A549 (cell line): ENCODE results near the gene GALNT12. TPM values are rescaled to one million over a fixed set of nuclear protein-coding genes. Genes with fewer than 3 reads are reported as not detected.

Experiments used
- ATAC-seq, 2 experiments: fragments of 200-7000 bp in 1 of 2; fragments of >200 bp in 1 of 2; cut with Nextera tagmentation in 1 of 2; cut with Tn5 transposase in 1 of 2; 3 replicates each; pipeline versions ENCODE4 v1.8.0 to v1.9.1; 2018 to 2020; ENCODE audit warnings: mild to moderate bottlenecking in 1 of 2, moderate library complexity in 1 of 2
- CTCF ChIA-PET: fragments of 300-600 bp; sonication (Branson Sonifier 250); formaldehyde crosslinking; extraction: SDS; loops from one replicate; lab custom pipeline; 2021; ENCODE audit warnings: antibody characterized with exemption, inconsistent platforms; lab: Yijun Ruan, JAX
- POLR2A ChIA-PET: fragments of 350-600 bp; formaldehyde crosslinking; extraction: SDS; loops from one replicate; lab custom pipeline; 2021; ENCODE audit warnings: antibody characterized with exemption, inconsistent platforms; lab: Yijun Ruan, JAX
- DNase-seq, 2 experiments: peaks; one replicate each; pipeline versions ENCODE4 v3.0.0 to v3.0.0-alpha.2; 2011 to 2016; ENCODE audit warnings: low read depth in 1 of 2, low spot score in 1 of 2
- FAIRE-seq: peaks from 2 replicates; lab custom pipeline; 2011; peaks lifted over from hg19 to GRCh38; lab: Jason Lieb, UNC
- H3K27ac ChIP-seq, 2 experiments: fragments of >200 bp; sonication (Bioruptor Twin); formaldehyde crosslinking; 3 replicates each; pipeline ENCODE4 v1.5.1; 2016 to 2017
- H3K4me1 ChIP-seq: fragments of >200 bp; sonication (Bioruptor Twin); formaldehyde crosslinking; 3 replicates; pipeline ENCODE4 v1.6.1; 2016
- H3K4me2 ChIP-seq: fragments of >200 bp; sonication (Bioruptor Twin); formaldehyde crosslinking; 3 replicates; pipeline ENCODE4 v1.6.1; 2016
- H3K4me3 ChIP-seq: fragments of >200 bp; sonication (Bioruptor Twin); formaldehyde crosslinking; 3 replicates; pipeline ENCODE4 v1.5.1; 2016
- H3K9me3 ChIP-seq: fragments of >200 bp; sonication (Bioruptor Twin); formaldehyde crosslinking; 3 replicates; pipeline ENCODE4 v1.6.1; 2016
- BHLHE40 ChIP-seq: IDR thresholded peaks from 2 replicates; pipeline ENCODE4 v1.6.1; 2012; ENCODE audit warnings: low read depth, low read length, inconsistent platforms
- CEBPB ChIP-seq, 2 experiments: fragments of >200 bp in 1 of 2; sonication (Bioruptor Twin) in 1 of 2; formaldehyde crosslinking in 1 of 2; IDR thresholded peaks; 2 replicates each; pipeline ENCODE4 v1.6.1; 2012 to 2016
- EHF ChIP-seq: fragments of 250-450 bp; sonication (Bioruptor Pico); IDR thresholded peaks from 2 replicates; pipeline ENCODE4 v1.5.0; 2020; ENCODE audit warnings: mild to moderate bottlenecking
- EP300 ChIP-seq, 2 experiments: fragments of >200 bp; sonication (Bioruptor Twin); formaldehyde crosslinking; IDR thresholded peaks; 2 replicates in 1 of 2; 3 replicates in 1 of 2; pipeline ENCODE4 v1.6.1; 2016 to 2017
- HOXA7 ChIP-seq: fragments of 250-450 bp; sonication (Bioruptor Pico); IDR thresholded peaks from 2 replicates; pipeline ENCODE4 v1.5.0; 2020; ENCODE audit warnings: mild to moderate bottlenecking, moderate library complexity
- HOXB13 ChIP-seq: fragments of 250-450 bp; sonication (Bioruptor Pico); IDR thresholded peaks from 2 replicates; pipeline ENCODE4 v1.5.0; 2020; ENCODE audit warnings: low read depth, mild to moderate bottlenecking, moderate library complexity
- JUNB ChIP-seq: fragments of >200 bp; sonication (Bioruptor Twin); formaldehyde crosslinking; IDR thresholded peaks from 2 replicates; pipeline ENCODE4 v1.6.1; 2016
- MAZ ChIP-seq: fragments of 150-350 bp; IDR thresholded peaks from 2 replicates; pipeline ENCODE4 v1.6.1; 2014; ENCODE audit warnings: antibody characterized with exemption, low read depth, low read length, borderline replicate concordance
- MYC ChIP-seq: IDR thresholded peaks from 2 replicates; pipeline ENCODE4 v1.6.1; 2012; ENCODE audit warnings: mild to moderate bottlenecking, inconsistent platforms, low read length, improper control_type of control experiment, borderline replicate concordance
- NPAS2 ChIP-seq: fragments of 250-450 bp; sonication (Bioruptor Pico); IDR thresholded peaks from 2 replicates; pipeline ENCODE4 v1.8.0; 2022; ENCODE audit warnings: mild to moderate bottlenecking, moderate library complexity, borderline replicate concordance
- RFX5 ChIP-seq: fragments of 450-650 bp; IDR thresholded peaks from 2 replicates; pipeline ENCODE4 v1.7.1; 2014; ENCODE audit warnings: antibody characterized with exemption, mild to moderate bottlenecking, moderate library complexity
- SMC3 ChIP-seq: fragments of >200 bp; sonication (Bioruptor Twin); formaldehyde crosslinking; IDR thresholded peaks from 3 replicates; pipeline ENCODE4 v1.6.1; 2018; ENCODE audit warnings: inconsistent platforms
- TFCP2L1 ChIP-seq: fragments of 250-450 bp; sonication (Bioruptor Pico); IDR thresholded peaks from 2 replicates; pipeline ENCODE4 v1.5.0; 2021; ENCODE audit warnings: mild to moderate bottlenecking
- ZC3H11A ChIP-seq: fragments of 450-650 bp; IDR thresholded peaks from 2 replicates; pipeline ENCODE4 v1.6.1; 2014; ENCODE audit warnings: antibody characterized with exemption, mild to moderate bottlenecking
- ZFP36 ChIP-seq: fragments of 450-650 bp; IDR thresholded peaks from 2 replicates; pipeline ENCODE4 v1.6.1; 2014; ENCODE audit warnings: borderline replicate concordance; ENCODE audit not compliant: partially characterized antibody
- ZNF302 ChIP-seq: fragments of 250-450 bp; sonication (Bioruptor Pico); IDR thresholded peaks from 2 replicates; pipeline ENCODE4 v1.9.0; 2021; ENCODE audit warnings: inconsistent platforms, mild to moderate bottlenecking, moderate library complexity
- ZSCAN20 ChIP-seq: fragments of 250-450 bp; sonication (Bioruptor Pico); IDR thresholded peaks from 2 replicates; pipeline ENCODE4 v1.8.0; 2022; ENCODE audit warnings: mild to moderate bottlenecking, moderate library complexity
- WGBS: methylation state at CpG from one replicate; pipeline ENCODE4 v1.1.6; 2017; ENCODE audit errors: missing lambda C conversion rate; 5-methylcytosine and 5-hydroxymethylcytosine counted together
- polyA plus RNA-seq, 4 experiments: library from polyadenylated mRNA; depleted of rRNA in 3 of 4; stranded (reverse); fragments of >200 nt; fragmentation: RNase III in 1 of 4; extraction: RNeasy Plus Mini Kit Qiagen cat#74134 plus additional on column Dnase treatment in 1 of 4; gene quantifications; 2 replicates in 3 of 4; 3 replicates in 1 of 4; pipeline ENCODE4 v1.2.3, GENCODE V29; 2011 to 2017
- TF ChIP-seq, protein P1 (sequence below): IDR thresholded peaks from 2 replicates; pipeline ENCODE4 v1.6.1; 2012; ENCODE audit warnings: low read depth, borderline replicate concordance
- TF ChIP-seq, protein P2 (sequence below): fragments of 250-450 bp; sonication (Bioruptor Pico); IDR thresholded peaks from 2 replicates; pipeline ENCODE4 v1.5.0; 2020; ENCODE audit warnings: low read depth, mild to moderate bottlenecking, moderate library complexity
- TF ChIP-seq, protein P3 (sequence below): fragments of >200 bp; sonication (Bioruptor Twin); formaldehyde crosslinking; IDR thresholded peaks from 3 replicates; pipeline ENCODE4 v1.6.1; 2016
- TF ChIP-seq, protein P4 (sequence below): fragments of 150-350 bp; IDR thresholded peaks from 2 replicates; pipeline ENCODE4 v1.6.1; 2014; ENCODE audit warnings: low read depth, mild to moderate bottlenecking, low read length
- TF ChIP-seq, protein P5 (sequence below): fragments of 450-650 bp; IDR thresholded peaks from 2 replicates; pipeline ENCODE4 v1.6.1; 2014; ENCODE audit warnings: antibody characterized with exemption

GALNT12 gene
- polyA plus RNA-seq, 2 of the 4 experiments (the other 2 are of a cell fraction), result 3.2 to 7.3 TPM

DNA sequence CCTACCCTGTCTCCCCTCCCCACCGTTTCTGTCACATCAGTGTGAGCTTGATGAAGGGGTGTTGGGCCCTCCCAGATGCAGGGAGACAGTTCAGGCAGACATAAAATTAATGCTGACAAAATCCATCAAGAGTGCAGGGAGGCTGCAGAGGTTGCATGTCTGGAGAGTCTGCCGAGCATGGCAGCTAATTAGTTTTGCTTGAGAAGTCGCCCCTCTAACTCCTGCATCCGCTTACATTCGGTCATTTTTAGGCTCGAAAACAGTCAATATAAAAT lies 44.9 kb downstream of the GALNT12 start:
- DNase-seq, result no peak
- Histone ChIP-seq H3K9me3 (0 out of 3 replicates have a peak, but pooled peaks cover 5% of the 10 kb centered on the region), H3K27ac (no peak overlapping the region), H3K4me1 (no peaks in the 10 kb centered on the region), H3K4me2 (no peak overlapping the region), H3K4me3 (no peak overlapping the region)
- ChIA-PET POLR2A (no interaction called here), CTCF (interaction anchor here (0.7 to 10.2 kb wide), 5 partner anchors 10 to 289 kb away, joined by 3 to 118 read pairs (median 4); no protein-coding TSS in a partner anchor)
- WGBS, result 21% methylated on average over 6 of the region's 6 CpGs
- TF ChIP-seq SMC3 (no peak), RFX5 (no peak)
- TF ChIP-seq, protein P1, sequence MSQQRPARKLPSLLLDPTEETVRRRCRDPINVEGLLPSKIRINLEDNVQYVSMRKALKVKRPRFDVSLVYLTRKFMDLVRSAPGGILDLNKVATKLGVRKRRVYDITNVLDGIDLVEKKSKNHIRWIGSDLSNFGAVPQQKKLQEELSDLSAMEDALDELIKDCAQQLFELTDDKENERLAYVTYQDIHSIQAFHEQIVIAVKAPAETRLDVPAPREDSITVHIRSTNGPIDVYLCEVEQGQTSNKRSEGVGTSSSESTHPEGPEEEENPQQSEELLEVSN, result no peak
- ATAC-seq, result no peak
- no peak for FAIRE-seq

DNA sequence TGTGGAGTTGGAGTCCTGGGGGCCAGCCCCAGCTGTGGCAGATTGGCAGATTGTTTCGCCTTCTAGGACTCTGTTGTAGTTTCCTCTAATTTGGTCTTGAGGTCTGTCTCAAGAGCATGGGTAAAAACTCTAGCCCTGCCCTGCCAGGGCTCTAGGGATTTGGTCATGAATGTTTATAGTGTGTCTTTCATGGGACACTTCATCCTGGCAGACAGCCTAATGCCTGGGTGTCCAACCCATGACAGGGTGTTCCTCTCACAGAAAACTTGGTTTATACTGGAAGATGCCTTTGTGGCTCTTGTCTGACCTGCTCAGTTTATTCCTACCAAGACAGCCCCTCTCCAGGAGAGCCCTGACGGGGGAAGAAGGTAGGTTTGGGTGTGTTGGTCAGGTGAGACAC lies 45.5 kb downstream of the GALNT12 start:
- ChIA-PET POLR2A (no interaction called here), CTCF (interaction anchor here (0.8 to 10.2 kb wide), 4 partner anchors 9 to 288 kb away, joined by 3 to 118 read pairs (median 47); no protein-coding TSS in a partner anchor)
- no peak for ATAC-seq
- H3K9me3 ChIP-seq, result 0 out of 3 replicates have a peak, but pooled peaks cover 5% of the 10 kb centered on the region
- H3K4me1 ChIP-seq, result no peaks in the 10 kb centered on the region
- FAIRE-seq, result no peak
- WGBS, result 65% methylated on average over 2 of the region's 2 CpGs
- TF ChIP-seq ZC3H11A (no peak), BHLHE40 (no peak), MAZ (no peak), HOXB13 (CRISPR knock-in tag) (no peak), ZSCAN20 (CRISPR knock-in tag) (no peak), CEBPB (IDR thresholded peaks at IDR 0.05) (no peak), EHF (CRISPR knock-in tag) (no peak), HOXA7 (CRISPR knock-in tag) (no peak), NPAS2 (CRISPR knock-in tag) (no peak), TFCP2L1 (CRISPR knock-in tag) (no peak), JUNB (no peak), EP300 (IDR thresholded peaks at IDR 0.05) (no peak), ZFP36 (no peak)
- TF ChIP-seq, protein P2, sequence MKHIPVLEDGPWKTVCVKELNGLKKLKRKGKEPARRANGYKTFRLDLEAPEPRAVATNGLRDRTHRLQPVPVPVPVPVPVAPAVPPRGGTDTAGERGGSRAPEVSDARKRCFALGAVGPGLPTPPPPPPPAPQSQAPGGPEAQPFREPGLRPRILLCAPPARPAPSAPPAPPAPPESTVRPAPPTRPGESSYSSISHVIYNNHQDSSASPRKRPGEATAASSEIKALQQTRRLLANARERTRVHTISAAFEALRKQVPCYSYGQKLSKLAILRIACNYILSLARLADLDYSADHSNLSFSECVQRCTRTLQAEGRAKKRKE, result no peak
- TF ChIP-seq, protein P3, sequence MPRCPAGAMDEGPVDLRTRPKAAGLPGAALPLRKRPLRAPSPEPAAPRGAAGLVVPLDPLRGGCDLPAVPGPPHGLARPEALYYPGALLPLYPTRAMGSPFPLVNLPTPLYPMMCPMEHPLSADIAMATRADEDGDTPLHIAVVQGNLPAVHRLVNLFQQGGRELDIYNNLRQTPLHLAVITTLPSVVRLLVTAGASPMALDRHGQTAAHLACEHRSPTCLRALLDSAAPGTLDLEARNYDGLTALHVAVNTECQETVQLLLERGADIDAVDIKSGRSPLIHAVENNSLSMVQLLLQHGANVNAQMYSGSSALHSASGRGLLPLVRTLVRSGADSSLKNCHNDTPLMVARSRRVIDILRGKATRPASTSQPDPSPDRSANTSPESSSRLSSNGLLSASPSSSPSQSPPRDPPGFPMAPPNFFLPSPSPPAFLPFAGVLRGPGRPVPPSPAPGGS, result no peak
- TF ChIP-seq, protein P4, sequence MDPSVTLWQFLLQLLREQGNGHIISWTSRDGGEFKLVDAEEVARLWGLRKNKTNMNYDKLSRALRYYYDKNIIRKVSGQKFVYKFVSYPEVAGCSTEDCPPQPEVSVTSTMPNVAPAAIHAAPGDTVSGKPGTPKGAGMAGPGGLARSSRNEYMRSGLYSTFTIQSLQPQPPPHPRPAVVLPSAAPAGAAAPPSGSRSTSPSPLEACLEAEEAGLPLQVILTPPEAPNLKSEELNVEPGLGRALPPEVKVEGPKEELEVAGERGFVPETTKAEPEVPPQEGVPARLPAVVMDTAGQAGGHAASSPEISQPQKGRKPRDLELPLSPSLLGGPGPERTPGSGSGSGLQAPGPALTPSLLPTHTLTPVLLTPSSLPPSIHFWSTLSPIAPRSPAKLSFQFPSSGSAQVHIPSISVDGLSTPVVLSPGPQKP, result no peak
- H3K4me2 ChIP-seq, result no peak overlapping the region
- no peak overlapping the region for H3K4me3 ChIP-seq
- no peak for DNase-seq
- no peak overlapping the region for H3K27ac ChIP-seq

DNA sequence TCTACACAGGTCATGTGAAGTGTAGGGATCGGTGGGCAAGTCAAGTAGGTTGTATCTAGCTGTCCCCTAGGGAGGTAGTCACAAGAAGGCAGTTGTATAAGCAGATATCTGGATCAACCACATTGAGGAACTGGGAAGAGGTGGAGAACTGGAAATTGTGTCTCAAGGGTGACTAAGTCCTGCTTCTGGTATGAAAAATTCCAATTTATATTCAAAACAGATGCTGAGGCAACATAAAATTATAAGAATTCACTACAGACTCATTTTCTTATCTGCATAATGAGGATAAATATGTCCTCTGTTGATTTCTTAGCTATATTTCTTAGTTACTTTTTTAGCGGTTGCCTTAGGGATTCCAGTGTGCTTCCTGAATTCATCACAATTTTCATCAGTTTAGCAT lies 46.8 kb downstream of the GALNT12 start:
- FAIRE-seq, result no peak
- DNase-seq, result no peak
- TF ChIP-seq ZNF302 (CRISPR knock-in tag), result no peak
- TF ChIP-seq, protein P5, sequence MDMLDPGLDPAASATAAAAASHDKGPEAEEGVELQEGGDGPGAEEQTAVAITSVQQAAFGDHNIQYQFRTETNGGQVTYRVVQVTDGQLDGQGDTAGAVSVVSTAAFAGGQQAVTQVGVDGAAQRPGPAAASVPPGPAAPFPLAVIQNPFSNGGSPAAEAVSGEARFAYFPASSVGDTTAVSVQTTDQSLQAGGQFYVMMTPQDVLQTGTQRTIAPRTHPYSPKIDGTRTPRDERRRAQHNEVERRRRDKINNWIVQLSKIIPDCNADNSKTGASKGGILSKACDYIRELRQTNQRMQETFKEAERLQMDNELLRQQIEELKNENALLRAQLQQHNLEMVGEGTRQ, result no peak
- TF ChIP-seq MYC, result no peak
- H3K4me3 ChIP-seq, result no peak overlapping the region
- H3K4me1 ChIP-seq, result no peaks in the 10 kb centered on the region
- 0 out of 3 replicates have a peak, but pooled peaks cover 5% of the 10 kb centered on the region for H3K9me3 ChIP-seq
- H3K27ac ChIP-seq, result no peak overlapping the region
- 52% methylated on average over 2 of the region's 2 CpGs for WGBS
- ATAC-seq, result no peak
- H3K4me2 ChIP-seq, result no peak overlapping the region
- ChIA-PET POLR2A (no interaction called here), CTCF (interaction anchor here (1.1 kb wide), 1 partner anchor 143 kb away, joined by 3 read pairs; no protein-coding TSS in a partner anchor)
